Endothelial cell of umbilical vein (primary cell): Measurements from ENCODE around the gene FNDC8. TPM values are rescaled to one million over a fixed set of nuclear protein-coding genes. Genes with fewer than 3 reads are reported as not detected.

Source experiments
- BruUV-seq: library from RNA; stranded (reverse); fragments of 400-500 nt; replicated peaks from 2 replicates; lab custom pipeline; 2021; lab: Mats Ljungman, UMichigan
- CTCF ChIA-PET: fragments of 300-600, 350-600 bp; sonication (Branson Sonifier 250); formaldehyde crosslinking; loops from one replicate; lab custom pipeline; 2021; ENCODE audit warnings: antibody characterized with exemption, inconsistent platforms; lab: Charles Lee
- POLR2A ChIA-PET: fragments of 300-600, 350-600 bp; sonication (Branson Sonifier 250); formaldehyde crosslinking; loops from one replicate; lab custom pipeline; 2021; ENCODE audit warnings: antibody characterized with exemption, inconsistent platforms; lab: Charles Lee
- DNase-seq: peaks from one replicate; pipeline ENCODE4 v3.0.0-alpha.2; 2011; ENCODE audit warnings: low read depth, low spot score
- FAIRE-seq: peaks from 2 replicates; lab custom pipeline; 2011; peaks lifted over from hg19 to GRCh38; lab: Jason Lieb, UNC
- H2AFZ ChIP-seq: 2 replicates; pipeline ENCODE4 v1.6.0; 2012; ENCODE audit warnings: low read depth, low read length, control low read depth, inconsistent platforms
- H3K27ac ChIP-seq: 2 replicates; pipeline ENCODE4 v1.5.1; 2011; ENCODE audit warnings: low read depth, mild to moderate bottlenecking, control low read depth, low read length, moderate library complexity; ENCODE audit not compliant: insufficient read depth
- H3K27me3 ChIP-seq, 2 experiments: 2 replicates each; pipeline versions ENCODE4 v1.6.0 to v1.6.1; 2011; ENCODE audit warnings: low read length in 2 of 2, mixed read lengths in 1 of 2; ENCODE audit not compliant: control insufficient read depth in 2 of 2, insufficient read depth in 2 of 2
- H3K36me3 ChIP-seq, 2 experiments: 2 replicates in 1 of 2; 3 replicates in 1 of 2; pipeline ENCODE4 v1.5.1; 2011; ENCODE audit warnings: low read length in 2 of 2, mild to moderate bottlenecking in 1 of 2, moderate library complexity in 1 of 2; ENCODE audit not compliant: control insufficient read depth in 2 of 2, insufficient read depth in 2 of 2; ENCODE audit errors: extremely low read depth in 1 of 2
- H3K4me1 ChIP-seq: 3 replicates; pipeline ENCODE4 v1.5.1; 2011; ENCODE audit warnings: mild to moderate bottlenecking, low read length; ENCODE audit not compliant: control insufficient read depth, insufficient read depth; ENCODE audit errors: extremely low read depth
- H3K4me2 ChIP-seq: 2 replicates; pipeline ENCODE4 v1.6.1; 2011; ENCODE audit warnings: low read length, control low read depth, mixed read lengths; ENCODE audit not compliant: insufficient read depth
- H3K4me3 ChIP-seq, 3 experiments: fragments of 200-600 bp in 1 of 3; sonication (generic), shearing (Covaris generic) in 1 of 3; replicated peaks in 1 of 3; 2 replicates each; pipeline ENCODE4 v1.5.1; 2011 to 2016; ENCODE audit warnings: control low read depth in 3 of 3, low read length in 3 of 3, mild to moderate bottlenecking in 2 of 3, inconsistent platforms in 1 of 3, low read depth in 1 of 3, moderate library complexity in 1 of 3; ENCODE audit not compliant: insufficient read depth in 1 of 3
- H3K79me2 ChIP-seq: 2 replicates; pipeline ENCODE4 v1.6.0; 2012; ENCODE audit warnings: low read length, inconsistent platforms; ENCODE audit not compliant: control insufficient read depth, insufficient read depth
- H3K9ac ChIP-seq: replicated peaks from 2 replicates; pipeline ENCODE3; 2011; ENCODE audit warnings: low read length, control low read depth; ENCODE audit not compliant: insufficient read depth; ENCODE audit errors: extremely low read depth
- H3K9me1 ChIP-seq: replicated peaks from 3 replicates; pipeline ENCODE4 v1.6.0; 2011; ENCODE audit warnings: mild to moderate bottlenecking, low read length; ENCODE audit not compliant: control insufficient read depth, insufficient read depth; ENCODE audit errors: extremely low read depth
- H3K9me3 ChIP-seq: replicated peaks from 2 replicates; pipeline ENCODE4 v1.5.1; 2012; ENCODE audit warnings: low read length, inconsistent platforms; ENCODE audit not compliant: control insufficient read depth, insufficient read depth
- H4K20me1 ChIP-seq: replicated peaks from 2 replicates; pipeline ENCODE3; 2011; ENCODE audit warnings: mild to moderate bottlenecking, low read length; ENCODE audit not compliant: control insufficient read depth, insufficient read depth; ENCODE audit errors: extremely low read depth
- EZH2 ChIP-seq: IDR thresholded peaks from 2 replicates; pipeline ENCODE4 v1.6.1; 2012; ENCODE audit warnings: borderline replicate concordance, low read depth, mild to moderate bottlenecking, moderate library complexity, low read length, inconsistent platforms; ENCODE audit not compliant: severe bottlenecking
- FOS ChIP-seq: IDR thresholded peaks from 2 replicates; pipeline ENCODE4 v1.6.1; 2011; ENCODE audit warnings: mild to moderate bottlenecking, low read length, moderate library complexity, borderline replicate concordance; ENCODE audit not compliant: insufficient read depth
- GATA2 ChIP-seq: IDR thresholded peaks from 2 replicates; pipeline ENCODE4 v1.7.0; 2011; ENCODE audit warnings: low read depth, mild to moderate bottlenecking, moderate library complexity, mixed read lengths, low read length; ENCODE audit not compliant: insufficient read length, insufficient read depth
- JUN ChIP-seq: IDR thresholded peaks from 2 replicates; pipeline ENCODE4 v1.6.1; 2011; ENCODE audit warnings: borderline replicate concordance, low read depth; ENCODE audit not compliant: insufficient read length, insufficient read depth
- MYC ChIP-seq: IDR thresholded peaks from one replicate; pipeline ENCODE4 v1.6.1; 2011; ENCODE audit warnings: mild to moderate bottlenecking, low read depth, low read length
- POLR2A ChIP-seq: IDR thresholded peaks from 2 replicates; pipeline ENCODE4 v1.6.1; 2012; ENCODE audit warnings: low read depth, mild to moderate bottlenecking, control low read depth, low read length
- POLR2AphosphoS5 ChIP-seq: IDR thresholded peaks from 2 replicates; pipeline ENCODE4 v1.6.1; 2012; ENCODE audit warnings: low read depth, mild to moderate bottlenecking, control low read depth, low read length, moderate library complexity; ENCODE audit not compliant: insufficient read depth
- dilution Hi-C: fragments of 300-500 bp; cut with MboI; formaldehyde crosslinking; loops from one replicate; pipeline ENCODE4 v1.15.0; 2019; ENCODE audit warnings: low sequenced_read_pairs; ENCODE audit not compliant: extremely low pct_ligation_motif_present
- intact Hi-C: fragments of 100-400 bp; cut with micrococcal nuclease; formaldehyde crosslinking; loops from one replicate; pipeline ENCODE4 v1.10.0; 2022
- polyA plus RNA-seq, 4 experiments: library from polyadenylated mRNA; depleted of rRNA in 3 of 4; stranded (reverse) in 3 of 4; unstranded in 1 of 4; fragments of >200 nt; gene quantifications; 2 replicates each; pipeline versions ENCODE4 v1.2.1 to v1.2.3, GENCODE V29; 2011 to 2012; ENCODE audit warnings: missing spikeins in 1 of 4
- total RNA-seq: library from RNA; stranded (reverse); gene quantifications from 2 replicates; pipeline ENCODE4 v1.2.3, GENCODE V29; 2021
- TF ChIP-seq, protein P1 (sequence below): IDR thresholded peaks from 2 replicates; pipeline ENCODE4 v1.6.1; 2011; ENCODE audit not compliant: insufficient read depth, insufficient read length
- TF ChIP-seq, protein P2 (sequence below), 2 donors: IDR thresholded peaks; 1 replicate in 1 of 2; 2 replicates in 1 of 2; pipeline ENCODE4 v1.5.1; 2011; ENCODE audit warnings: low read length in 2 of 2, mild to moderate bottlenecking in 2 of 2, moderate library complexity in 2 of 2, control low read depth in 1 of 2, inconsistent platforms in 1 of 2, low read depth in 1 of 2; ENCODE audit not compliant: insufficient read depth in 1 of 2; ENCODE audit errors: extremely low read depth in 1 of 2

Gene FNDC8
- total and polyA plus RNA-seq, 2 donors (not counting 3 experiments of a cell fraction or from before 2014, with no cell fraction given), result not detected

DNA sequence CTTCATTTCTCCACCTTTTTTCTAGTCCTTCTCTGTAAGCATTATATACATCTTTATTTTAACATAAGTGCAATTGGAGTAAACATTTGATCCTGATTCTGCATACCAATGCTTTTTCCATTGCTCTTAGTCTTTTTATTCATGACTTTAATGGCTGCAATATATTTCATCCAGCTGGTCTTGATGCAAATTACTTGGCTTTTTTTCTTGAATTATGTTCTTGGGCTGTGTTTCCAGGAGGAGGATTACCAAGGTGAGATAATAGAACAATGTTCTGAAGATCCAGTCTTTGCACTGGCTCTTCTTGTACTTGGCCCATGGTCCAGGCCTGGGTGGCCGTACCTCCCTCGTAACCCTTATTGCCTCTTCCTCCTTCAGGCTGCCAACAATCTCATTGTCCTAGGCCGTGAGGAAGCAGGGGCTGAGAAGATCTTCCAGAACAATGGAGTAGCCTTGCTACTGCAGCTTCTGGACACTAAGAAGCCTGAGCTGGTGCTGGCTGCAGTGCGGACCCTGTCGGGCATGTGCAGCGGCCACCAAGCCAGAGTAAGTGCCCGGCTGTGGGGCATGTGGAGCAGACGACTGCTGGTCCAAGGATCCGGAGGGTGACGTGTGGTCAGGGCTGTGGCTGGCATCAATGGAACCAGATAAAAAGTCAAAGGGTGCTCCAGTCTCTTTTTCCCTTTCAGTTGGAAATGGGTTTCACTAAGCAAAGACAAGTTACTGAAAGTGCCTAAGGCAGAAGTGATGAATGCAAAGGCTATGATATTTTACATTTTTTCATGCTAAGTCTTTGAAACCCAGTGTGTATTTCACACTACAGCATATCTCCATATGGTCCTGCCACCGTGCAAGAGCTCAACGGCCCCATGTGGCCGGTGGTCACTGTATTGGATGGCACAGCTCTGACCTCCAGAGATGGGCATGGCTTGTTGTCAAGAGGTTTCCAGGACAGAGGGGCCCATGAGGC lies 33.1 kb downstream of the FNDC8 start:
- FAIRE-seq (no peak), DNase-seq (no peak)
- no peak overlapping the region for H3K9ac ChIP-seq
- no peaks in the 10 kb centered on the region for H4K20me1 ChIP-seq
- no peak overlapping the region for H3K27ac ChIP-seq
- H3K9me3 ChIP-seq, result no peaks in the 10 kb centered on the region
- ChIA-PET POLR2A (no interaction called here), CTCF (no interaction called here)
- no peaks in the 10 kb centered on the region for H3K4me1 ChIP-seq
- H3K36me3 ChIP-seq, result no peaks in the 10 kb centered on the region
- intact Hi-C loops, result no loop called here
- H3K79me2 ChIP-seq, result no peaks in the 10 kb centered on the region
- TF ChIP-seq, protein P1, sequence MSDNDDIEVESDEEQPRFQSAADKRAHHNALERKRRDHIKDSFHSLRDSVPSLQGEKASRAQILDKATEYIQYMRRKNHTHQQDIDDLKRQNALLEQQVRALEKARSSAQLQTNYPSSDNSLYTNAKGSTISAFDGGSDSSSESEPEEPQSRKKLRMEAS, result no peak
- TF ChIP-seq FOS (no peak), POLR2AphosphoS5 (no peak), GATA2 (no peak), MYC (no peak), EZH2 (no peak), JUN (no peak), POLR2A (no peak)
- TF ChIP-seq, protein P2, sequence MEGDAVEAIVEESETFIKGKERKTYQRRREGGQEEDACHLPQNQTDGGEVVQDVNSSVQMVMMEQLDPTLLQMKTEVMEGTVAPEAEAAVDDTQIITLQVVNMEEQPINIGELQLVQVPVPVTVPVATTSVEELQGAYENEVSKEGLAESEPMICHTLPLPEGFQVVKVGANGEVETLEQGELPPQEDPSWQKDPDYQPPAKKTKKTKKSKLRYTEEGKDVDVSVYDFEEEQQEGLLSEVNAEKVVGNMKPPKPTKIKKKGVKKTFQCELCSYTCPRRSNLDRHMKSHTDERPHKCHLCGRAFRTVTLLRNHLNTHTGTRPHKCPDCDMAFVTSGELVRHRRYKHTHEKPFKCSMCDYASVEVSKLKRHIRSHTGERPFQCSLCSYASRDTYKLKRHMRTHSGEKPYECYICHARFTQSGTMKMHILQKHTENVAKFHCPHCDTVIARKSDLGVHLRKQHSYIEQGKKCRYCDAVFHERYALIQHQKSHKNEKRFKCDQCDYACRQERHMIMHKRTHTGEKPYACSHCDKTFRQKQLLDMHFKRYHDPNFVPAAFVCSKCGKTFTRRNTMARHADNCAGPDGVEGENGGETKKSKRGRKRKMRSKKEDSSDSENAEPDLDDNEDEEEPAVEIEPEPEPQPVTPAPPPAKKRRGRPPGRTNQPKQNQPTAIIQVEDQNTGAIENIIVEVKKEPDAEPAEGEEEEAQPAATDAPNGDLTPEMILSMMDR (IDR thresholded peaks at IDR 0.05; ENCODE audit: extremely low read depth in 1 of 2, insufficient read depth in 1 of 2, low read depth in 1 of 2, low read length in 2 of 2), result no peak
- no peak overlapping the region for H3K4me3 ChIP-seq
- peaks cover 3 to 4% of the 10 kb centered on the region in 2 experiments for H3K27me3 ChIP-seq
- H3K9me1 ChIP-seq, result no peaks in the 10 kb centered on the region
- no peak overlapping the region for H2AFZ ChIP-seq
- no peak overlapping the region for H3K4me2 ChIP-seq
- dilution Hi-C loops, result no loop called here
- no TSS peak for BruUV-seq
